ENCODE results near the gene RAD51B.

Gene RAD51B

GRCh38 chr14:68191567-68192321, 372.2 kb downstream of the RAD51B start:
- DNase-seq (ENCODE audit: low read depth in 1 of 2, low spot score in 1 of 2): no peak
- TF ChIP-seq GABPA (IDR thresholded peaks at IDR 0.05; ENCODE audit: low read depth) (no peak), POLR2AphosphoS5 (IDR thresholded peaks at IDR 0.05; ENCODE audit: low read depth) (no peak), REST (IDR thresholded peaks at IDR 0.05; ENCODE audit: insufficient replicate concordance, low read depth) (no peak), SPI1 (IDR thresholded peaks at IDR 0.05; ENCODE audit: borderline replicate concordance, low read depth) (no peak), CTCF (IDR thresholded peaks at IDR 0.05; ENCODE audit: insufficient read depth, low read length) (no peak)
- no peaks in the 10 kb centered on the region for H3K27me3 ChIP-seq (ENCODE audit: insufficient read depth, poor library complexity, severe bottlenecking)
- no peak overlapping the region for H3K4me3 ChIP-seq (replicated peaks; ENCODE audit: insufficient read depth, low read length)
- no peak overlapping the region for H3K27ac ChIP-seq (replicated peaks)

- DNase-seq (ENCODE audit: low read depth in 1 of 2, low spot score in 1 of 2): no peak
- Histone ChIP-seq H3K4me3 (replicated peaks; ENCODE audit: insufficient read depth, low read length) (no peak overlapping the region), H3K27ac (replicated peaks) (no peak overlapping the region), H3K27me3 (ENCODE audit: insufficient read depth, poor library complexity, severe bottlenecking) (no peaks in the 10 kb centered on the region)
- TF ChIP-seq GABPA (IDR thresholded peaks at IDR 0.05; ENCODE audit: low read depth) (no peak), POLR2AphosphoS5 (IDR thresholded peaks at IDR 0.05; ENCODE audit: low read depth) (no peak), CTCF (IDR thresholded peaks at IDR 0.05; ENCODE audit: insufficient read depth, low read length) (no peak), SPI1 (IDR thresholded peaks at IDR 0.05; ENCODE audit: borderline replicate concordance, low read depth) (no peak), REST (IDR thresholded peaks at IDR 0.05; ENCODE audit: insufficient replicate concordance, low read depth) (no peak)
These were observed 373.4 kb downstream of the RAD51B start for GRCh38 chr14:68192935-68193334.

GRCh38 chr14:68193970-68194681, 374.5 kb downstream of the RAD51B start:
- DNase-seq (ENCODE audit: low read depth in 1 of 2, low spot score in 1 of 2): no peak
- Histone ChIP-seq H3K27ac (replicated peaks) (no peak overlapping the region), H3K27me3 (ENCODE audit: insufficient read depth, poor library complexity, severe bottlenecking) (no peaks in the 10 kb centered on the region), H3K4me3 (replicated peaks; ENCODE audit: insufficient read depth, low read length) (no peak overlapping the region)
- no peak for TF ChIP-seq POLR2AphosphoS5 (IDR thresholded peaks at IDR 0.05; ENCODE audit: low read depth)
- no peak for TF ChIP-seq CTCF (IDR thresholded peaks at IDR 0.05; ENCODE audit: insufficient read depth, low read length)
- TF ChIP-seq GABPA (IDR thresholded peaks at IDR 0.05; ENCODE audit: low read depth): no peak
- no peak for TF ChIP-seq SPI1 (IDR thresholded peaks at IDR 0.05; ENCODE audit: borderline replicate concordance, low read depth)
- TF ChIP-seq REST (IDR thresholded peaks at IDR 0.05; ENCODE audit: insufficient replicate concordance, low read depth): no peak

All from HL-60 (cell line).